GM21423 (cell line): ENCODE data around the gene VOPP1.
"Not testable (repeated sequence)": the region's sequence is repeated elsewhere in the genome, so short reads cannot be mapped to it uniquely, and the experiment has no call there.

Experiments
- ATAC-seq: cut with Tn5 transposase; IDR thresholded peaks from one replicate; pipeline ENCODE4 v1.9.1; 2021; ENCODE audit warnings: mild to moderate bottlenecking, moderate library complexity; ENCODE audit not compliant: unreplicated experiment

The VOPP1 gene

DNA sequence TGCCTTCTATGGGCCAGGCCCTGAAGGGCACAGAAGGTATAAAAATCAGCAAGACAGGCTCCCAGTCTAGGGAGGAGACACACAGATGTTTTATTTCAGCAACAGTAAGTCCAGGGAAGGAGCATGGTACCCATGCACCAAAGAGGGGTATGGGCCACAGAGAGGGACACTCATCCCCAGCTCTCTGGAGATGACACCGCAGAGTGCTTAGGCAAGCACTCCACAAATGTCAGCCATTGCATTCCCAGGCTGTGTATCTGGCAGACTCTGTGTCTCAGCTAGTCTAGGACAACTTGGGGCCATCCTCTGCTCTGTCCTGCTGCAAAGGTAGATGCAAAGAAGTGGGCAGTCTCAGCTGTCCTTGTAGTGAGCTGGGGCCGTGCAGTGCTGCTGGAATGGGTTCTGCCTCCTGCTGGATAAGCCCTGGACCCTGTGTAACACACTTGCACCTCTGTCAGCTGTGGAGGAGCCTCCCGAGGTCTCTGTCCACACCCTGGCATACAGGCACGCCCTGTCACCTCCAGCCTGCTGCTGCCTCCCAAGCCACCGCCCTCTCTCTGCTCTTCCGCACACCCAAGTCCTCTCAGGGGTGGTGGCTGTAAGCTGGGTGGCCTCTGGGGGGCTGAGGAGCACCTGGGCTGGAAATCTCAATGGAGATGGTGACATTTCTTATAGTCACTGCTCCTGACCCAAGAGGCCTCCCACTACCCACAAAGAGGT, 57.6 kb downstream of the VOPP1 start:
- ATAC-seq: no peak

DNA sequence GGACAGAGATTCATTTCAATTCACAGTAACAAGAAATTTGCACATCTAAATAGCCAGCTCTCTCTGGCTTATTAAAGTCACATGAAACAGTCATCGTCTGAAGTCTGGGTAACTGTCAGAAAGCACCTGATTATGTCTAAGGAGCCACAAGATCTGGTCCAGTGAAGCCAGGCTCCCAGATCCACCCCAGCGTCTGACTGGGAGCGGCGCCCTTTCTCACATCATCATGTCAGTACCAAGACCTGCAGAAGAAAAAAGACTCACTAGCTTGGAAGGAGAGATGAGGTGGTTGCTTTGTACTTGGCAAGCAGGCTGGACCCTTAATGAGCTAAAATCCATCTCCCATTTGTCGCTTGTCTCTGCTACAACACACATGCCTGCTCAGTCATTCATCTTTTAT, 58.4 kb downstream of the VOPP1 start:
- no peak for ATAC-seq

DNA sequence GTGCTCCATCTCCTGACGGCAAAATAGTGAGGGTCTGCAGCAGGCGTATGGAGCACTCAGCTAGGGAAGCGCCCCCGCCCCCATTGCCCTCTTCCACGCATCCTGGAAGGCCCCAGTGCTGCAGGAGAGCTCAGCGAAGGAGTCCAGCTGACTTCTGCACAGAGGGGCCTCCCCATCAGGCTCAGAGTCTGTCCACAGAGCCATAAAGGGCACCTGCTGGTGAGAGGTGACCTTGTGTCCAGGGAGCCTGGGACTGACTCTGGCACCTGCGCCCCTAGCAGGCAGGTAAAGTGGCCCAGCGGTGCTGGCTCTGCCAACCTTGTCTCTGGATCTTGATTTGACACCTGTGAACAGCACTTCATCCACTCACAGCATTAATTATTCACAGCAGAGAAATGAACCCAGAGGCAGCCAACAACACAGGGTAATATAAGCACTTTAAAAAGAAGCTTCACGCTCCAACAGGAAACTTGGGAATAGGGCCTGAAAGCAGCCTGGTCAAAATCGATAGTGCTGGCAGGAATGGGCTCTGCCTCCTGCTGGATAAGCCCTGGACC, 59.6 kb downstream of the VOPP1 start:
- ATAC-seq: no peak

DNA sequence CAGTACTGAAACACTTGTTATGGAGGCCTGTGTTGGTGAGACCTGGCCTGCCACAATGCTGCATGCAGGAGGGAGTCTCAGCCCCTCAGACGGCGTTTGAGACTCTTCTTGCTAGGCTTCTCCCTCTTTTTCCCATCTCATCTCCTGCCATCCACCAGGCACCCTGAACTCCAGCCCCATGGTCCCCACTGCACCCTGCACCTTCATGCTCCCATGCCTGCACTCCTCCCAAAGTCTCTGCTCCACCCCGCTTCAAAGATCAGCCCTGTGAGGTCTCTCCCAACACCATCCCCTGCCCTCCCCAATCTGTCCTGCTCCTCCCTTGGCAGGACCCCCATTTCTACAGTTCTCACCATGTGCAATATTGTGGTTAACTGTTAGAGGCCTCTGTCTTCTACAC, 61.7 kb downstream of the VOPP1 start:
- no peak for ATAC-seq

DNA sequence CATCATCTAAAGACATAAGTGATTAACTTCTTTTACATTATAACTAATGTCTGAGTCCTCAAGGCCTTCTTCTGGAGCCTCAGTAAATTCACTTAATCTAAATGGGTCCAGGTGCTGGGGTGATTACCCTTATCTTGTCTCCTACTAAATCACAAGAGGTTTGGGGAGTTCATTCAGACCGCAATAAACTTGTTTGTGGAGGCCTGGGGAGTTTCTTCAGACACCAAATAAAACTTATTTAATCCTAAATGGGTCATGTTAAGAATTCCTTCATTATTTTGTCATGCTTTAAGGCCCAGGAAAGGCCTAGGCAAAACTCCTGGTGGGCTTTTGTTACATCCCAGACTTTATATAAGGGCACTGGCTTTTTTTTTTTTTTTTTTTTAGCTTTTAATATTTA, 62.1 kb downstream of the VOPP1 start:
- not testable (repeated sequence) for ATAC-seq

DNA sequence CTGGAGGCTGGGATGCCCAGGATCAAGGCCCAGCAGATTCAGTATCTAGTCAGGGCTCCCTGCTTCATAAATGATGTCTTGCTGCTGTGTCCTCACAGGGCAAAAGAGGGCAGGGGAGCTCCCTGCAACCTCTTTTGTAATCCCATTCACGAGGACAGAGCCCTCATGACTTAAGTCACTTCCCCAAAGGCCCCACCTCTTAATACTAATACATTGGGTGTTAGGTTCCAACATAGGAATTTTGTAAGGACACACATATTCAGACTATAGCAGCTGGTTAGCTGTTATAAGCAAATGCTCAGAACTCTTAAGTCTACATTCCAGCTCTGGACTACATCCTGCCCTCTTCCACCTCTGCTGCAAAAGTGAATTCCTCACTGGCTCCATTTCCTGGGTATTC, 63.0 kb downstream of the VOPP1 start:
- ATAC-seq: peak; percentile 21

DNA sequence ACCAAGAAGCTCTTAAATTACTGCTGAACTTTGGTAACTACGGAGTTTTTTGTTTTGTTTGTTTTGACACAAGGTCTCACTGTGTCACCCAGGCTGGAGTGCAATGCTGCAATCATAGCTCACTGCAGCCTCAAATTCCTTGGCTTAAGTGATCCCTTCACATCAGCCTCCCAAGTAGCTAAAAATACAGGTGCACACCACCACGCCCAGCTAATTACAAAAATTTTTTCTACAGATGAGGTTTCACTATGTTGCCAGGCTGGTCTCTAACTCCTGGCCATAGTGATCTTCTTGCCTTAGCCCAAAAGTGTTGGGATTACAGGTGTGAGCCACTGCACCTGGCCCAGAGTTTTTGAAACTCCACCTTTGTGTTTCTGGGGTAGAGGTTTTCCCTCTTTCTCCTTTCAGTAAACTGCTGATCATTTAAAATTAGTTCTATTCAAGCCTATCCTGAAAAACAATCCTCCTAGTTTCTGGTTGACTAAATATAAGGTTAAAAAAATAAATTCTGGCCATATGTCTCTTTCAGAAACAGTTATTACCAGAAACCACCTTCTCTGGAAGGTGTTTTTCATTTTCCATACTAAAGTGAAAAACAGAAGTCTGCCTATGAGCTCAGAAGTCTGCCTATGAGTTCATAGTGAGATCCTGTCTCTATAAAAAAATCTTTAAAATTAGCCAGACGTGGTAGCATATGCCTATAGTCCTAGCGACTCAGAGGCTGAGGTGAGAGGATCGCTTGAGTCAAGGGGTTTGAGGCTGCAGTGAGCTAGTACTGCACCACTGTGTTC, 63.9 kb downstream of the VOPP1 start:
- ATAC-seq: peak; percentile 52

DNA sequence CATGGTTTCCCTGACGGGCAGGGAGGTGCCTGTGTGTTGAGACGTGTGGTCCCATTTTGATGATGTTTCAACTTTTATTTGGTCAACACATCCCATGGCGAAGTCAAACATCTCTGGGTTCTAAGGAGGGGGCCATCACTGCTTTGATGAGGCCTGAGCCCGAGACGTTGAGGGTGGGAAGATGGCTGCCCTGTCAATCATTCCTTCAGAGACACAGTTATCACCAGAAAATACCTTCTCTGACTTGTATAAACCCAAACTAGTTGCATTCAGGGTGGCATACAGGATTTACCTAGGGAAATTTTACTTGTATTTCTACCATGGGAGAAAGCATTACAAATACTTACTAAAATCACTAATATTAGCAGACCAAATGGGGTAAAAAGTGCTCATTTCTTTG, 64.6 kb downstream of the VOPP1 start:
- ATAC-seq: no peak

DNA sequence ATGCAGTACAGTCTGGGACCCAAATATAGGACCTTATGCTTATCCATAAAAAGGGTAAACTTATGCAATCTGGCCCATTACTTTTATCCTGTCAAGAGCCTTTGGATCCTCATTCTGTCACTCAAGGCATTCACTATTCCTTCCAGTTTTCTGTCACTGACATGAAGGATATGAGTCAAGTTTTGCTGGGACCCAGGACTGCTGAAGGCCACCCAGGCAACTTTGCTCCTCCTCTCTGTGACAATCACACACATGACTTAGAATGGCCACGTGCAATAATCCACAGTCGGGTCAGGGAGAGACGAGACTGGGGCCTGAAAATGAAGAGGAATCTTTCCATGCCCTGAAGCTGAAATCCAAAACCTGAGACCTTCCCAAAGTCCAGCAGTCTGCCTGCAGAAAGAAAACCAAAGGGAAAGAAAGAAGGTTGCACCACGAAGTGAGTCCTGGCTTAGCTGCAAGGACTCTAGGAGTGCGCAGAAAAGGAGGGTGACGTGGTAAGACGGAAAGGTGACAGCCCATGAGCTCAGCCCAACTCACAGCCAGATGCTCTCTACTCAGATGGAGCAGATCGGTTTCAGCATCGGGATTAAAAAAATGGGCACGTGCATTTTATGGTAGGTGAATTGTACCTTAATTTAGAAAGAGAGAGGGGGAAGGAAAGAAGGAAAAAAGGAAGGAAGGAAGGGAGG, 67.2 kb downstream of the VOPP1 start:
- no peak for ATAC-seq

DNA sequence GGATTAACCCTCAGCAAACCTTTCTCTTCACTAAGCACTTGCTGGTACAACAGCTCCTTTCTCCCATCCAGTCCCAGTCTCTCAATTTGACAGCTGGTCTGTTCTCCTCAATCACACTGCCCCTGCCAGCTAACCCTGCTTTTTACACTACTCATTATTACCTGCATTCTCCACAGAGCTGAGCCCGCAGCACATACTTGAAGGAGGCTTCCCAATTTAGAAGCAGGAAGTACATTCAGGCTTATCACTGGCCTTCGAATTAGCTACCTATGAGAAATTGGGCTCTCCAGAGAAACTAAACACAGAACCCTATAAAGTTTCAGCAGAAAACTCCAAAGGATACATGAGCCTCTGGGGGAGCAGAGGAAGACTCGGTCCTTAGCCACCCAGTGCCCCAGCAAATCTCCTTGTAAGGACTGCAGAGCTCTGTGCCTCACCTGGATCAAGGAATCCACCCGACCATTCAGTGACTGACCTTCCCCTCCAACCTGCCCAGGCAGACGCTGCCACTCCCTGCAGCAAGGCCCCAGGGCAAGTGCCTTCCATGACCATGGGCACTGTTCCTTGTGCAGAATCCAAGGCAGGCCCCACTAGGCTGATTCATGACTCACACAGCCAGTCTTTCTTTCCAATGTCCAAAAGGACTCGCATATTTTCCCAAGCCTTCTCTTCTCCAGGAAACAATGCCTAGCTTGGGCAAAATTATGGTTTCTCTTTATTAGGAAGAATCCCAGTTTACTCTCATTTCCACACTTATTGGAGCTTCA, 68.0 kb downstream of the VOPP1 start:
- no peak for ATAC-seq

DNA sequence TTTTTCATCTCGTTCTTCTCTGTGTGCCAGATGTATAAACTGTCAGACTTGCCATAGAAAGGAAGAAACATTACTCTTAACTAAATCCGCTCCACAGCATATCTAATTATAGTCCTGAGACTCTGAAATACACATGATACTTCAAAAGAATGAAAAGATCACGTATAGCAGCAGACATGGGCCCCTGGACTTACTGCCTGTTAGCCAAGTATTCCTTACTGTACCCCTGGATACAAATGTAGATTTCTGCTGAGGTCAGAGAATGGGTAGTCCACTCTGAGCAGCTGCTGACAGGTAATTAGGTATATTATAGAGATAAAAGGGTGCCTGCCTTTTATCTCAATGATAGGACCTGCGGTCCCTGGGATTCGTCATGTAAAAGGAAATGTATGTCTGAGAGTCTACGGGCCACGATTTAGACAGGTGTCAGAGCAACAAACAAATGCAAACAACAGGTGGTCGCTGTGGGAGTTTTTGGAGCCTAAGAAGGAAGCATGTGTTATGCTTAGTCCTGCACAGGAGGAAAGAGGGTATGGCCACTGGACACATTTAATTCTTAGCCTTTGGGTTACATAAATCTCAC, 69.4 kb downstream of the VOPP1 start:
- no peak for ATAC-seq

DNA sequence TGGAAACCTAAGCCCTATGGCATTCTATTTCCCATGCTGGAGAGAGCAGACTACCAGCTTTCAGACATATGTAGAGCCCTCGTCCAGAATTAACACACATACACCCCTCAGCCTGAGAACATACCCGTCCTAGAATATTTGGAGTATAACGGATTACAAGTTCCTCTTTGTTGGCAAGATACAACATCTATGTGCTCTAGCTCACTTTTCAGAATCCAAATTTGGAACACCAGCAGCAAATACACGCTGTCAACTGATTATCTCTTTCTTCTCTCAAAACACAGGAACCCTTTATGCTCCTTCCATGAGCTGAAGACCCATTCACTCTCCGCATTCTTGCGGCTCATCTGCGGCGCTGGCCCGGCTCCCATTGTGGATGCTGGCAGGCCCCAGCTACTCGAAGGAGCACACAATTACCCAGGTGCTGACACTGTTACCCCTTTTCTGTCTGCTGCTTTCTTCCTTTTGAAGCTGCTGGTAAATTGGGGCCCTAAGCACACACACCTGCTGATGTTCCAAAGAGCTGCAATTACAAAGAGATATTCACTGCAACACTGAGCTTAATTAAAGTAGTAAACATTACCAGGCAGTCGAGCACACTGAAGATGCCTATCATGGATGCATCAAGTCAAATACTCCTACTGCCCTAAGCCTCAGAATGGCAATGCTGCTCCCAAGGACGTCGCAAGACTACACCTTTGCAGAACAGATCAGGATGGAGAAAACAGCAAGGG, 70.0 kb downstream of the VOPP1 start:
- no peak for ATAC-seq

DNA sequence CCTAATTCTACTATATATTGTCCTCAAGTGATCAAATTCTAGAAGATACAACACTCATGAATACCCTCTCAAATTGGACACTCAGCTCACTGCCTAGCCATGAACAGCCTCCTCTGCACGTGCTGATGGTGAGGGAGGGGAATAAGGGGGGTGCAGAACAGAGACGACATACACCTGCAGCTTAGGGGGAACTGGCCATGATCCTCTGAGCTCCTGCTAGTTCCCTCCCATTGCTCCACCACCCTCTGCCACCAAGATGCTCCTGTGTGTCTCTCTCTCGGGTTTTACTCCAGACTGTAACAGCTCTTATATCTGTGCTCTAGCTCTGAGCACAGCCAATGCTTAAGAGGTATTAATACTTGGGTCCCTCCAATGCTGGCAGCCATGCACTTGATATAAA, 70.7 kb downstream of the VOPP1 start:
- no peak for ATAC-seq

DNA sequence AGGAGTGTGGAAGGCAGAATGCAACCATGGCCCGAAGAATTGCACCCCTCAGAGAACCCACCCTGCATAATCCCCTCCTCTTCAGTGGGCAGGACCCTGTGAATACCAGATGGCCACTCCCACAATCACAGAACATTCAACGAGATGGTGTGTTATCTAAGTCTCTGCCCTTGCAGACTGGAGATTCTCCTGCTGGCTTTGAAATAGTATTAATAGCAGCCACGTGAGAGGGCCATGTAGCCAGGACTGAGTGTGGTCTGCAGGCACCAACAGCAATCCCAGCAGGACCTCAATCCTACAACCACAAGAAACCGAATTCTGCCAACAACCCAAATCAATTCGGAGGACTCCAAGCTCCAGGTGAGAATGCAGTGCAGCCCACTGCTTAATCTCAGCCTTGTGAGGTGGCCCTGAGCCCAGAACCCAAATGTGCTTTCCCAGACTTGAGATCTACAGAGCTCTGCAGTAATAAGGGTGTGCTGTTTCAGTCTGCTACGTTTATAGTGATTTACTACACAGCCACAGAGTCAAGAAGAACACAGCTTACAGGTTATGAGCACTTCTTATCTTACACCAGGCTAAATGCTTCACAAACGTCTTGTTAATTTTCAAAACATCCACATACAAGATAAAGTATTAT, 72.1 kb downstream of the VOPP1 start:
- ATAC-seq: no peak

DNA sequence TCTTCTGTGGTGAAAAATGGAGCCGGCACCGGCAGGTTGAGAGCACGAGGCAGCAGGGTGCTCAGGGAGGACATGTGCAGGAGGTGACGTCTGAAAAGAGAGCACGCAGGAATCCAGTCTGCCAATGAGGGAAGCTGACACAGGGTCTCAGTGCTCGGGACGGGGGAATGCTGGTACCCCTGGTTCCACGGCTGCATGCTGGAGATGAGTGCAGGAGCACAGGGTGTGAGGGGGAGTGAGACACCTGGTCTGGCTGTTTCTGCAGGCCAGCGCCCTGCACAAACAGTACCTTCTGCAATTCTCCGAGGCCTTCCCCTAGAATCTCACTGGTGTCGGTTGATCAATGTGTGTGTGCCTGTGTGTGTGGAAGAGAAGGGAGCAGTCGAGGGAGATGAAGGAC, 72.7 kb downstream of the VOPP1 start:
- ATAC-seq: no peak

DNA sequence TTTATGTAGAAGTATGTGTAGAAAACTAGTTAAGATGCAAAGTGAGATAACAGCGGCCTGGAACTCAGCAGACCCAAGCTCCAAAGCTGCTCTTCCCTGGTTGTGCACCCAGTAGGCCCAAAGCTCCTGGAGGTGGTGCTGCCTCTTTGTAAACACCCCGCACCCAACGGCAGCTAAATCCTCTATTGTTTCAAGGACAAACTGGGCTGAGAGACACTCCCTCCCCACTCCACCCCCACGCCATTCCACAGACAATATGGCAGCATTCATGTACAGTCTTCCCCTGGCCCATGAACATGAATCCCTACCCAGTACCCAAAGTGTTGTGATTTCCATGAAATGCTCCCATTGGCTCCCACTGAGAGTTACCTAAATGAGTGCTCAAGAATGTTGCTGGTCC, 73.5 kb downstream of the VOPP1 start:
- ATAC-seq: no peak

DNA sequence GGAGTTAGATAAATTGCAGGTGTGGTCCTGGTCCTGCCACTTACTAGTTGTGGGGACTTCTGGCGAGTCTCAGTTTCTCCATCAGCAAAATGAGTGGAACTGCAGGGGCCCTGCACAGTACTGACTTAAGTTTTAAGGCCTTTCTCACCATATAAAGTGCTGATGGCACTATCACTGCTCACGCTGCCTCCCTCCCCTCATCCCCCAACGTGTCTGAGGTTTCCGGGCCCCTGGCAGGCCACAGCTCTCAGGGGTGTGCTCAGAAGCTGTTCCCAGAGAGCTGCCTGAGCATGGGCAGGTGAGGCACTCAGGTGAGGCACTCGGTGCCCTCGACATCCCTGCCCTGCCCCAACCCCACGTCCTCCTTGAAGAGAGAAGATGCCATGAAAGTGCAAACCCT, 74.2 kb downstream of the VOPP1 start:
- no peak for ATAC-seq

DNA sequence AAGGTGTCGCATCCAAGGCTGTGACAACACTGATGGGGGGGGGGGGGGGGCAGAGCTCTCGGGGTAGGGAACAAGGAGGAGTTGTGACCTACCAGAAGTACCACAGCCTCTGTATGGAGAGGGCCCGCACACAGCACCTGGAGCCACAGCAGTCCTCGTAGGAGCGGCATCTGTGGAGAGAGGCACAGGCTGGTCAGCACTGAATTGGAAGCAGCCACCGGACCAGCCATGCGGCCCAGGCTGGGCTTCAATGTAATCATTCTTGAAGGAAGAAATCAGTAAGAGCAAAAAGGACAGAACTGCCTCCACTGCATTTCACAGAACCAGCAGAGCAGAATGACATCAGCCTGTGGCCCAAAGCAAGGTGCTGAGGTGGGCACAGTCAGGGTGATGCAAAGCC, 74.8 kb downstream of the VOPP1 start:
- ATAC-seq: no peak

DNA sequence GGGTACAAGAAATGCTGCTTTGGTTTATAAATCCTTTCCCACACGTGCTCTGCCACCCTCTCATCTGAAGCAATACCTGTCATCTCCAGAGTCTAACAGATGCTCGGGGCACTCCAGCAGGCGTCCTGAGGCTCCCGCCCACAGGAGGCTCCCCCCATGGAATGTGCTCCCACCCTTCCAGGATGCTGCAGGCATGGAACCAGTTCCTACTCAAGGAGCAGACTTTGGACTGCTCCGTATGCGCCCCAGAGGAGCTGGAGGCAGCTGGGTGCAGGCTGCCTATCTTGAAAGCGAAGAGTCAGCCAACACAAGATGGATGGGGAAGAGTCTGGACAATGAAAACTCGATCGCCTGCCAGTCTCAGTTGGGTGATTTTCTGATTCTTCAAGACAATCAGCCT, 75.4 kb downstream of the VOPP1 start:
- no peak for ATAC-seq
